HepG2 (cell line): Measurements from ENCODE around the gene STAT5A.

ENCODE experiments used
- ERF ChIP-seq: IDR thresholded peaks from 2 replicates; pipeline ENCODE4 v1.6.1; 2018; ENCODE audit warnings: missing biosample characterization, missing genetic modification reagents
- POLR2A ChIP-seq, 2 experiments: IDR thresholded peaks; 2 replicates each; pipeline ENCODE4 v1.6.1; 2011; ENCODE audit warnings: low read depth in 2 of 2, low read length in 2 of 2, mild to moderate bottlenecking in 1 of 2, moderate library complexity in 1 of 2; ENCODE audit not compliant: insufficient read depth in 1 of 2
- TFE3 ChIP-seq: IDR thresholded peaks from 2 replicates; pipeline ENCODE4 v1.6.1; 2016
- ZBTB20 ChIP-seq: sonication (generic); formaldehyde crosslinking; IDR thresholded peaks from 2 replicates; pipeline ENCODE4 v1.8.1; 2023; ENCODE audit warnings: missing genetic modification reagents, low read depth, mild to moderate bottlenecking, borderline replicate concordance
- ZBTB43 ChIP-seq: sonication (generic); formaldehyde crosslinking; conservative IDR thresholded peaks from 2 replicates; pipeline ENCODE4 v1.4.0; 2020; ENCODE audit warnings: missing genetic modification reagents
- ZFP41 ChIP-seq: sonication (generic); formaldehyde crosslinking; IDR thresholded peaks from 2 replicates; pipeline ENCODE4 v1.4.0; 2020; ENCODE audit warnings: mild to moderate bottlenecking, missing genetic modification reagents, borderline replicate concordance
- ZHX2 ChIP-seq, 2 experiments: sonication (generic) in 1 of 2; formaldehyde crosslinking in 1 of 2; IDR thresholded peaks; 2 replicates each; pipeline versions ENCODE4 v1.6.1 to v1.9.0; 2014 to 2022; ENCODE audit warnings: antibody characterized with exemption in 1 of 2, borderline replicate concordance in 1 of 2, inconsistent platforms in 1 of 2, low read depth in 1 of 2, missing genetic modification reagents in 1 of 2

GRCh38 chr17:42316755-42317154 is 28.5 kb downstream of the STAT5A start:
- TF ChIP-seq TFE3 (CRISPR knock-in tag) (no peak), ZHX2 (IDR thresholded peaks at IDR 0.05; ENCODE audit: low read depth) (no peak), ZHX2 (CRISPR knock-in tag; IDR thresholded peaks at IDR 0.05; ENCODE audit: borderline replicate concordance) (no peak), ZFP41 (CRISPR knock-in tag) (no peak), ZBTB20 (CRISPR knock-in tag) (no peak), POLR2A (IDR thresholded peaks at IDR 0.05; ENCODE audit: insufficient read depth in 1 of 2, low read depth in 2 of 2, low read length in 2 of 2) (no peak), ZBTB43 (CRISPR knock-in tag) (no peak), ERF (CRISPR knock-in tag) (no peak)
